Loucy (cell line): ENCODE measurements around the gene RIMBP2.

Source experiments
- H2AFZ ChIP-seq: fragments of 200-600 bp; sonication (generic); 2 replicates; pipeline ENCODE4 v1.6.0; 2016; ENCODE audit warnings: antibody characterized with exemption, mild to moderate bottlenecking, low read length, moderate library complexity
- H3F3A ChIP-seq: fragments of 200-600 bp; 2 replicates; pipeline ENCODE4 v1.6.0; 2016; ENCODE audit warnings: antibody characterized with exemption, low read depth, mild to moderate bottlenecking
- H3K27me3 ChIP-seq: fragments of 200-600 bp; sonication (generic); 2 replicates; pipeline ENCODE4 v1.6.1; 2014; ENCODE audit warnings: low read length, mild to moderate bottlenecking; ENCODE audit not compliant: insufficient read depth, poor library complexity, severe bottlenecking
- H3K36me3 ChIP-seq: fragments of 200-600 bp; sonication (generic); 2 replicates; pipeline ENCODE4 v1.6.1; 2016; ENCODE audit warnings: low read length; ENCODE audit not compliant: insufficient read depth
- H3K4me1 ChIP-seq: fragments of 200-600 bp; sonication (generic); 2 replicates; pipeline ENCODE4 v1.5.1; 2014; ENCODE audit warnings: low read length, mild to moderate bottlenecking; ENCODE audit not compliant: insufficient read depth, poor library complexity, severe bottlenecking
- H3K4me2 ChIP-seq: fragments of 200-600 bp; sonication (generic); 2 replicates; pipeline ENCODE4 v1.6.0; 2014; ENCODE audit warnings: antibody characterized with exemption, low read length, low read depth, mild to moderate bottlenecking; ENCODE audit not compliant: poor library complexity, severe bottlenecking
- H3K4me3 ChIP-seq: fragments of 200-600 bp; sonication (generic); 2 replicates; pipeline ENCODE4 v1.5.1; 2014; ENCODE audit warnings: low read length, mild to moderate bottlenecking, mixed read lengths; ENCODE audit not compliant: poor library complexity, severe bottlenecking
- H3K79me2 ChIP-seq: fragments of 200-600 bp; sonication (generic); 2 replicates; pipeline ENCODE4 v1.6.1; 2014; ENCODE audit warnings: low read length; ENCODE audit not compliant: insufficient read depth
- H3K9ac ChIP-seq: fragments of 200-600 bp; sonication (generic); 2 replicates; pipeline ENCODE4 v1.6.0; 2014; ENCODE audit warnings: mild to moderate bottlenecking, low read depth, low read length, moderate library complexity; ENCODE audit not compliant: poor library complexity, severe bottlenecking
- H3K9me2 ChIP-seq: fragments of 200-600 bp; sonication (generic); replicated peaks from 2 replicates; pipeline ENCODE4 v1.6.1; 2016; ENCODE audit warnings: low read depth, low read length, mixed read lengths
- H3K9me3 ChIP-seq: fragments of 200-600 bp; sonication (generic); 2 replicates; pipeline ENCODE4 v1.6.1; 2014; ENCODE audit warnings: mild to moderate bottlenecking, antibody characterized with exemption, low read length, low read depth; ENCODE audit not compliant: insufficient read depth
- H4K20me1 ChIP-seq: fragments of 200-600 bp; sonication (generic); 2 replicates; pipeline ENCODE4 v1.6.0; 2014; ENCODE audit warnings: antibody characterized with exemption, low read length, mild to moderate bottlenecking; ENCODE audit not compliant: insufficient read depth, poor library complexity, severe bottlenecking
- EZH2phosphoT487 ChIP-seq: fragments of 200-600 bp; IDR thresholded peaks from 2 replicates; pipeline ENCODE4 v1.6.1; 2018; ENCODE audit warnings: antibody characterized with exemption, mild to moderate bottlenecking, moderate library complexity, borderline replicate concordance
- TF ChIP-seq, protein P1 (sequence below): fragments of 200-600 bp; sonication (generic); conservative IDR thresholded peaks from 2 replicates; pipeline ENCODE4 v1.5.1; 2014; ENCODE audit warnings: mild to moderate bottlenecking, antibody characterized with exemption, low read length

Gene RIMBP2

DNA sequence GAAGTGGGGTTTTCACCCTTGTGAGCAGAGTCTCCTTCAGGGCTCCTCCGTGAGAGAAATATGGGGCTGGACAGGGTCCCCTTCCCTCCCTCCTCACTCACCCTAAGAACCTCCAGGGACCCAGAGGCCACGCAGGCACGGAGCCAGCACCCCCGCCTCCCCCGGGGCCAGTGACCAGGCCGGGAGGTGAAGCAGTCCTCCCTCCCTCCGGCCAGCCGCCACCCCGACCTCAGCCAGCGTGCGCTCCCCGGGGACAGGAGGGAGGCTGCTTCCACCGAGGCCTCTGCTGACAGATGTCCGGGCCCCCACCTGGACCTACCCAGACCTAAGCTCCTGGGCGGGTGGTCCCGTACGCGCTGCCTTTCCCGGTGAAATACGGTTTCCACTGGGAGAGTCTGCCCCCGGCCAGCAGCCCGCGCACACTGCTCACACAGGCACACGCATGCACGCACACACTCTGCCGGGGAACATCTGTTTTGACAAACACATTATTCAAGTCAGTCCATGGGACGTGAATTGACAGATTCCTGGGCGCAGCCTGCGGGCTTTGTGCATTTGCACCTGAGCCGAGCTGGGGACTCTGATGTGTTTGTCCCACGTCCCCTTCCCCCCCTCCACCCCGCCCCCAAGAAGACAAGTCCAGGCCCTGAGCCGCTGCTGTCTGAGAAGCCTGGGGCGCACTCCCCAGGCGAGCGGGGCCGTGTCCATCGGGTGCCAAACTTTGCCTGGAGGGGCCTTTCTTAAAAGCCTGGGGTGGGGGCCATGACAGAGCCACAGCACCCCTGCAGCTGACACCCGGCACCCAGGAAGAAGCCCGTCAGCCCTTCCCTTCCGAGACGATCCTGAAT lies 725 bp downstream of the RIMBP2 start:
- H4K20me1 ChIP-seq, result no peaks in the 10 kb centered on the region
- no peak overlapping the region for H3K4me3 ChIP-seq
- no peaks in the 10 kb centered on the region for H3F3A ChIP-seq
- no peaks in the 10 kb centered on the region for H3K9me2 ChIP-seq
- no peak overlapping the region for H3K4me2 ChIP-seq
- no peaks in the 10 kb centered on the region for H3K36me3 ChIP-seq
- no peaks in the 10 kb centered on the region for H3K4me1 ChIP-seq
- no peak for TF ChIP-seq EZH2phosphoT487
- TF ChIP-seq, protein P1, sequence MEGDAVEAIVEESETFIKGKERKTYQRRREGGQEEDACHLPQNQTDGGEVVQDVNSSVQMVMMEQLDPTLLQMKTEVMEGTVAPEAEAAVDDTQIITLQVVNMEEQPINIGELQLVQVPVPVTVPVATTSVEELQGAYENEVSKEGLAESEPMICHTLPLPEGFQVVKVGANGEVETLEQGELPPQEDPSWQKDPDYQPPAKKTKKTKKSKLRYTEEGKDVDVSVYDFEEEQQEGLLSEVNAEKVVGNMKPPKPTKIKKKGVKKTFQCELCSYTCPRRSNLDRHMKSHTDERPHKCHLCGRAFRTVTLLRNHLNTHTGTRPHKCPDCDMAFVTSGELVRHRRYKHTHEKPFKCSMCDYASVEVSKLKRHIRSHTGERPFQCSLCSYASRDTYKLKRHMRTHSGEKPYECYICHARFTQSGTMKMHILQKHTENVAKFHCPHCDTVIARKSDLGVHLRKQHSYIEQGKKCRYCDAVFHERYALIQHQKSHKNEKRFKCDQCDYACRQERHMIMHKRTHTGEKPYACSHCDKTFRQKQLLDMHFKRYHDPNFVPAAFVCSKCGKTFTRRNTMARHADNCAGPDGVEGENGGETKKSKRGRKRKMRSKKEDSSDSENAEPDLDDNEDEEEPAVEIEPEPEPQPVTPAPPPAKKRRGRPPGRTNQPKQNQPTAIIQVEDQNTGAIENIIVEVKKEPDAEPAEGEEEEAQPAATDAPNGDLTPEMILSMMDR, result no peak
- H2AFZ ChIP-seq, result no peak overlapping the region
- H3K79me2 ChIP-seq, result no peaks in the 10 kb centered on the region
- H3K9me3 ChIP-seq, result peaks cover 16% of the 10 kb centered on the region; the same call in 1 of the 2 replicates
- H3K27me3 ChIP-seq, result no peaks in the 10 kb centered on the region
- no peak overlapping the region for H3K9ac ChIP-seq

DNA sequence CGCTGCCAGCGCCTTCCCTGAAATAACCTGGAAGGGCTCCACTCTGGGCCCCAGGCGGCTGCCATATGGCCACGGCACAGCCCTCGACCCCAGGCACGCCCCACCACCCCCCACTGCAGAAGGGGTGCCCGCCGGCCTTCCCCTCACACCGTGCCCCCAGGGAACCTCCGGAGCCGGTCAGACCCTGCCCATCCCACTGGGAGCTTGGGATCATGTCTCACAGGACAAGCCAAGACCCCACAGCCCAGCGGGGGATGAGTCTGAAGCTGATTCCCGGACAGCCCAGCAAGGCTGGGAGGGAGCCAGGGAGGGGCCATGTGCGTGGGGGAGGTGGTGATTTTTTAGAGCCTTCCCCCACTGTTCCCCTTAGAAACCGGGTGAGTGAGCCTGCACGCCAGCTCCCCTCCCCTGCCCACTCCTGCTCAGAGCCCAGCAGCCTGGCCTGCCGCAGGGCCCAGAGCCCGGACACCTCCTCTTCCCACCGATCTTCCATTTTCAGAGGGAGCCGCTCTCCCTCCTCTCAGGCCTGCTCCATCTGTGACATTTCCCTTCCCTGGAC lies 1.4 kb downstream of the RIMBP2 start:
- no peaks in the 10 kb centered on the region for H3K27me3 ChIP-seq
- no peak overlapping the region for H2AFZ ChIP-seq
- peaks cover 16% of the 10 kb centered on the region; the same call in 1 of the 2 replicates for H3K9me3 ChIP-seq
- no peaks in the 10 kb centered on the region for H3F3A ChIP-seq
- TF ChIP-seq EZH2phosphoT487, result no peak
- TF ChIP-seq, protein P1, result no peak
- H3K79me2 ChIP-seq, result no peaks in the 10 kb centered on the region
- no peaks in the 10 kb centered on the region for H3K36me3 ChIP-seq
- no peak overlapping the region for H3K4me3 ChIP-seq
- H3K9me2 ChIP-seq, result no peaks in the 10 kb centered on the region
- no peaks in the 10 kb centered on the region for H3K4me1 ChIP-seq
- H4K20me1 ChIP-seq, result no peaks in the 10 kb centered on the region
- no peak overlapping the region for H3K9ac ChIP-seq
- H3K4me2 ChIP-seq, result no peak overlapping the region

DNA sequence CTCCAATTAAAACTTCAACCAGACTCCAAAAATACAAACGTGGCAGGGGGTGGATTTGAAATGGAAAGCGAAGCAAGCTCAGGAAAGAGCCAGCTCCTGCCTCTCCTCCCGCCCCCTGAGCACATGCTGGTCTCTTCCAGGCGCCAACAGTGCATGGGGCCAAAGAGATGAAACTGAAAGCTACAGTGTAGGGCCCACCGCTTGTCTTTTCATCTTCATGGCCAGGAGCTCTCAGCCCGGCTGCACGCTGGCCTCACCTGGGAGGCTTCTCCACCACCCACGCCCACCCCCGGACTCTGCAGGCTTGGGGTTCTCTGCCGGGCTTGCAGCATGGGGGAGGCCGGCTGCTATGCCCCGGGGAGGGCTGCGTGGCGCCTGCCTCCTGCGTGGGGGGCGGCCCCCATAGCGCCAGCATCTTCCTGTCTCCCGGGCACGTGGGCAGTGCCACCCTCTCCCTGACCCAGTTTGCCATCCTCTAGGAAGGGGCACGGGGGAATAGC lies 2.0 kb downstream of the RIMBP2 start:
- Histone ChIP-seq H3K27me3 (no peaks in the 10 kb centered on the region), H3K9me3 (peaks cover 16% of the 10 kb centered on the region; the same call in 1 of the 2 replicates), H3K9ac (no peak overlapping the region), H3F3A (no peaks in the 10 kb centered on the region), H3K4me3 (no peak overlapping the region), H3K4me2 (no peak overlapping the region), H3K36me3 (no peaks in the 10 kb centered on the region), H3K79me2 (no peaks in the 10 kb centered on the region), H4K20me1 (no peaks in the 10 kb centered on the region), H3K4me1 (no peaks in the 10 kb centered on the region), H3K9me2 (no peaks in the 10 kb centered on the region), H2AFZ (no peak overlapping the region)
- TF ChIP-seq EZH2phosphoT487, result no peak
- TF ChIP-seq, protein P1, result no peak
